ENCODE measurements around the gene CYP4F11.
"Not testable (repeated sequence)": the region's sequence is repeated elsewhere in the genome, so short reads cannot be mapped to it uniquely, and the experiment has no call there.

CYP4F11 gene

DNA sequence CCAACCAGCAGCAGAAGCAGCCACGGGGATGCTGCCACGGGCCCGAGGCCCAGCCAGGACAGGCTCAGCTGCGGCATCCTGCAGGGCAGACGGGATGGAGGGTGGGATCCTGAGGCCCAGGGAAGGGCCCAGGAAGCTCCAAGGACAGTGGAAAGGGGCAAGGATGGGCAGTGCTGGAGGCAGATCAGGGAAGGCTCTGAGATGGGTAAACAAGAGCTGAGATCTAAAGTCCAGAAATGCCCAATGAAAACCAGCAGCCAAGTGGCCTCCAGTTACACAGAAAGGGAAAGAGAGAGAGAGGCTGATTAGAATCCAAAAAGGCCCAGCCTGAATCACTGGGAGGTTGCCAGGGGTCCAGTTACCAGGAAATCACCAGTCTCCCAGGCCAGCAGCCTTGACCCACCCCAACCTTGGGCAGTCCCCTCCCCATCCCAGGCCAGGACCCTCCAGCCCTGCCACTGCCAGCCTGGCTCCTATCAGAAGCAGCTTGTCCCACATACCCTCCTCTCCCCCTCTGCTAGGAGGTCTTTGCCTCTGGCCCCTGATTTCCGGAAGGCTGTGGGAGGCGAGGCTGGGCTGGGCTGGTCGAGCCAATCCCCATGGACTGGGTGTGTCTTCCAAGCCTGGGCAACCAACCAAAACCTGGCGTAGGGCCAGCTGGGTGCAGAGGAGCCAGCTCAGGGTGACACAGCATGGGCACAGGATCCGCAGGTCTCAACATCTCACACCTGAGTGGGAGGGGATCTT lies at the start of gene CYP4F11:
TSS of gene CYP4F11 (minus strand) at position 198 of the 747 bp plus-strand sequence. CDS start at position 77, 121 bp downstream.
- DNase-seq (ENCODE audit: low read depth in 2 of 2) = no peak

DNA sequence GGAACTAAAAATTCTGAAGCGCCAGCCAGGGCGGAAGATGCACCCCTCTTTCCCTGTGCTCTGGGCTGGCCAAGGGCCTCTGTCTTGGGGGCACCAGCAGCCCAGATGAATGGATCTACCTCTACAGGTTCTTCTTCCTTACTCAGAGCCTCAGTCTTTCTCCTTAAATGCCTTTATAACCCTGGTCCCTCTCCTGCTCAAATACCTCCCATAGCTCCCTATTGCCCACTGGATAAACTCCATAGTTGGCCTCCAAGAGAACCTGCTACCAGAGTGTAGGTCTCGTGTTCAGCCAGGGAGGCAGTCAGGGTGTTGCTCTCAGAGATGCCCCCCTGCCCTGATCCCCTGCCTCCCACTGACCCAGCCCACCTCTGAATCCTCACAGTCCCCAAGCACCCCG lies 45.0 kb upstream of the CYP4F11 start:
- no peak for DNase-seq (ENCODE audit: low read depth in 2 of 2)

DNA sequence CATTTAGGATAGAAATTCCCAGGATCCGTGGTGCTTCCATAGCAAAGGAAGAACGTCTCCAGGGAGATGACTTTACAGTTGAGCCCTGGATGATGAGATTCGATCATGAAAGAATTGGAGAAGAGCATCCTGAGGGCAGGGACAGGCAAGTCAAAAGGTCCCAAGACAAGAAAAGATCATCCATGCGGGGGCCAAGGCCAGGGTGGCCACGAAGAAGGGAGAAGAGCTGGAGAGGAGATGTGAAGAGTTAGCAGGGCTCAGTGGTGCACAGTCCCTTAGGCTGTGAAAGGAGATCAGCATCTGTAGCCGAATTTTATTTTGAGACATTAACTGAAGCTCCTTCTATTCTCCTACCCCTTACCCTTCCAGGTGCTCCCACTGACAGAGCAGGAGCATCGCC lies 43.4 kb upstream of the CYP4F11 start:
- DNase-seq (ENCODE audit: low read depth in 2 of 2) = no peak

GRCh38 chr19:15976836-15977689 lies 42.7 kb upstream of the CYP4F11 start:
- DNase-seq (ENCODE audit: low read depth in 2 of 2) = no peak

- no peak for DNase-seq (ENCODE audit: low read depth in 2 of 2)
These were observed 40.5 kb upstream of the CYP4F11 start for GRCh38 chr19:15974856-15975255.

DNA sequence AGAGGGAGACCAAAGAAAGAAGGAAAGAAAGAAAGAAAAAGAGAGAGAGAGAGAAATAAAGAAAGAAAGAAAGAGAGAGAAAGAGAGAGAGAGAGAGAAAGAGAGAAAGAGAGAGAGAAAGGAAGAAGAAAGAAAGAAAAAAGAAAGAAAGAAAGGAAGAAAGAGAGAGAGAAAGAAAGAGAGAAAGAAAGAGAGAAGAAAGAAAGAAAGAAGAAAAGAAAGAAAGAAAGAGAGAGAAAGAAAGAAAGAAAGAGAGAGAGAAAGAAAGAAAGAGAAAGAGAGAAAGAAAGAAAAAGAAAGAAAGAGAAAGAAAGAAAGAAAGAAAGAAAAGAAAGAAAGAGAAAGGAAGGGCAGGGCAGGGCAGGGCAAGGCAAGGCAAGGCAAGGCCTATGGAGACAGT lies 37.7 kb upstream of the CYP4F11 start:
- DNase-seq (ENCODE audit: low read depth in 2 of 2) = not testable (repeated sequence)

DNA sequence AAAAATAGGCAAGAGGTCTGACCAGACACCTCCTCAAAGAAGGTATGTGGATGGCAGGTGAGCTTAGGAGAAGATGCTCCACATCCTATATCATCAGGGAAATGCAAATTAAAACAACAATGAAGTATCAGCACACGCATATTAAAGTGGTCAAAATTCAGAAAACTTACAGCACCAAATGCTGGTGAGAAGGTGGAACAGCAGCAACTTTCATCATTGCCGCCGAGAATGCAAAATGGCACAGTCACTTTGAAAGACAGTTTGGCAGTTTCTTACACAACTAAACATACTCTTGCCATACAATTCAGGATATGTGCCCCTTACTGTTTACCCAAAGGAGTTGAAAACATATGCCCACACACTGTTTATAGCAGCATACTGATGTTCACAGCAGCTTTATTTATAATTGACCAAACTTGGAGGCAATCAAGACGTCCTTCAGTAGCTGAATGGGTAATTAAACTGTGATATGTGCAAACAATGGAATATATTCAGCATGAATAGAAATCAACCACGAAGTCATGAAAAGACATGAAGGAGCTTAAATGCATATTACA lies 37.0 kb upstream of the CYP4F11 start:
- no peak for DNase-seq (ENCODE audit: low read depth in 2 of 2)

- no peak for DNase-seq (ENCODE audit: low read depth in 2 of 2)
These were observed 29.9 kb upstream of the CYP4F11 start for GRCh38 chr19:15964231-15964630.

DNA sequence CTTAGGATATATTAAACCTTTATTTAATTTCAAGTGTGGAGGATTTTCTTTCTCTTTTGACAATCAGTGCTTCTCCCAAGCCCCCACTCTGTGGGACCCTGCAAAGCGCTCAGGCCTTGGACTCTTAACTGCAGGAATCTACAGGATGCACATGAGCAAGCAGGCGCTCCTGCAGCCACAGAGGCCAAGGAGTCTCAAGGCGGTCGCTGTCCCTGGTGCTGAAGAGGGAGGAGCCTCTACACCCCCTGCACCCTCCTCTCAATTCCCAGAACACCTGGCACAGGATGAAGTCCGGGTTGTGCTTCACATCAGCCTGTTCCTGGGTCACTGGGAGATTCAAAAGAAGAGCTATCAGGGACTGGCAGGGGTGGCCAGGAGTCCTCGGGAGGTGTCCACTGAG lies 28.0 kb upstream of the CYP4F11 start:
- no peak for DNase-seq (ENCODE audit: low read depth in 2 of 2)

GRCh38 chr19:15954820-15955219 lies 20.5 kb upstream of the CYP4F11 start:
- DNase-seq (ENCODE audit: low read depth in 2 of 2) = no peak

GRCh38 chr19:15948223-15949058 lies 14.1 kb upstream of the CYP4F11 start, which contains the start of gene OR10H4:
OR10H4 (plus strand) TSS chr19:15949008; CDS start chr19:15949008, 0 bp downstream.
- no peak for DNase-seq (ENCODE audit: low read depth in 2 of 2)

DNA sequence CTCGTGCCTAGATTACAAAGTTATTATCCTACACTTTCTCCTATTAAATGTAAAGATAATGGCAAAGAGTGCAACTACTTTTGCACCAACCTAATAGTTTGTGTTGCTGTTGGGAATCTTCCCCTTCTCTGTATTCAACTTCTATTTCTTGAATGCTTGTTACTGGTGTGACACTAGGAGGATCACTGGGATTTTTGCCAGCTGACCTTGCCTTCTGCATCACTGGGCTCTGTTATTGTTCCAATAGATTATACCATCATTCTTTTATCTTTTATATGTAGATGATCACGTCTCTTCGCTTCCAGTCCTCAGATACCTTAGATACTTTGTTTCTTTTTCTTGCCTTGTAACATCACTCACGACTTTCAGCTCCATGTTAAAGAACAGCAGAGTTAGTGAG lies 11.0 kb upstream of the CYP4F11 start:
- DNase-seq (ENCODE audit: low read depth in 2 of 2) = no peak

DNA sequence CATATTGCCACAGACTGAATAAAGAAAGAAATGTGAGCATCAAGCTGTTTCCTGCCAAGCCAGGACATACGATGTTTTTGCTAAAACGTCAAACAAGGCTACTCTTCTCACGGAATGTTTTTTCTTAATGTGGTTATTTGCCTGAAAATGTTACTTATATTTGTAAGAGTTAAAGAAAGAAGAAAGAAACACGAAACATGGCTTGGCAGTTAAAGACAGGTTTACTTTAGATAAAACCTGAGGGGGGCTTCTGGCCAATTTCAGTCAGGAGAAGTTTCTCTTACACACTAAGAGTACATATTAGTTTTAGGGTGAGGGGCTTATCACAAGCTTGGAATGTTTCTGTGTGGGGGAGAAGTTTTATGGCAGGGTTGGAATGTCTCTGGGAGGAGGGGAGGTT lies 10.1 kb upstream of the CYP4F11 start:
- no peak for DNase-seq (ENCODE audit: low read depth in 2 of 2)

DNA sequence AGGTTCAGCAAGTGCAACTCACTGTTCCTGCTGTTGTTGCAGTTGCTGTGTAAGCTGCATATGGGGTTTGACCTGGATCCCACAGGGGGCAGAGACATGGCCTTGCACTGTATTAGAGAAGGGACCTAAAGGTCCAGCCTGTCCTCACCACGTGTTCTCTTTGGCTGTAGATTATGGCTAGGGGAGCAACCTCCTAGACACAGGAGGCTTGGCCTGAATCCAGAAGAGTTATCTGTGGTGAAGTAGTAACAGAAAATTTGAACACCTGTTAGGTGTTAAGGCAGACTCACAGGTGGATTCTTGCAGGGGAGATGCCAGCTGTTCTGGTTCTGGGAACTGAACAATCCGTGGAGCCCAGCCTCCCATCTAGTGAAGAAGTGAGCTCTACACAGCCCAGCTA lies 3.4 kb upstream of the CYP4F11 start:
- DNase-seq (ENCODE audit: low read depth in 2 of 2) = no peak

DNA sequence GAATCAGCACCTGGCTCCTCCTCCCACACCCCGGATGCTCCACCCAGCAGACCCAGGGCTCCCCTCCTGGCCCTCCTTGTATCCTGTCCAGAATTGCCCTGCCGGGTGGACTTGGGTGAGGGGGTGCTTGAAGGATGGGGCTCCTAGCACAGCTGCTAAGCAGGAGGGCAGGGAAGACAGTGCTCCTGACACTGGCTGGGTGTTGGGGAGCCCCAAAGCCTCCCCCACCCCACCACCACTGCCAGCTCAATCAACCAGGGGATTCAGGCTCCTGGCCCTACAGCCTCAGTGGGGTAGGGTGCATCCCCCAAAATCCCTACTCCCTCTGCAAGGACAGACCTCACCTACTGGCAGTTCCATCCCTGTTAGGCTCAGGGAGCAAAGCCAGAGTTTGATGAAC lies 2.6 kb upstream of the CYP4F11 start:
- no peak for DNase-seq (ENCODE audit: low read depth in 2 of 2)

DNA sequence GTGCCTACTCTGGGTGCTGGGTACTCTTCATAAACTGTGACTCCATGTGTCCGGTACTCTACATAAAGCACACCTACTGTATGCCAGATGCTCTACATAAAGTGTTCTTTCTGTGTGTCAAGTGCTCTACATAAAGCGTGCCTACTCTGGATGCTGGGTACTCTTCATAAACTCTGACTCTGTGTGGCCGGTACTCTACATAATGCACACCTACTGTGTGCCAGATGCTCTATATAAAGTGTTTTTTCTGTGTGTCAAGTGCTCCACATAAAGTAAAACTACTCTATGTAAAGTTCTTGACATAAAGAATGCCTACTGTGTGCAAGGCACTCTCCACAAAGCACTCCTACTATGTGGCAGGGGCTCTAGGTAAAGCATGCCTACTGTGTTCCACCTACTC lies 1.8 kb upstream of the CYP4F11 start:
- no peak for DNase-seq (ENCODE audit: low read depth in 2 of 2)

DNA sequence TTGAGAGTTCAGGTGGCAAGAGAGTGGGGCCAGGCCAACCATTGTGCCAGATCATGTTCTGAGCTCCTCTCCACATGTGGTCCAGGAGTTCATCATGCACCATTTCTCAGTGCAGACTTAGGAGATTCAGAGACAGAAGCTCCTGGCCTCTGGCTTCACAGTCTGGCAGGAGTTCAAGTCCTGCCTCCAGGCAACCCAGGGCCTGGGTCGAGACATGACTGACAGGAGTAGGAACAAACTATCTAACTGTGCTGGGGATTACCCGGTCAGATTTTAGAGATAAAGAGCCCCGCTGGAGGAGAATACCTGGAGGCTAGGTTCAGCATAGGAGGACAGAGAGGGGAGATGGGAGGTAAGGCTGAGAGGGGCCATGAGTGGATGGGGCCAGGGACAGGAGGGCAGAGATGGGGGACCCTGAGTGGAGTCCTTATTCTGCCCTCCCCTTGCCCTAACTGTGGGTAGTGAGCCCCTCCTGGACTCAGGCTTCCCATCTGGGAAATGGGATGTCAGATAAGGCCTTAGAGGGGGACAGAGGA lies 906 bp upstream of the CYP4F11 start:
- DNase-seq (ENCODE audit: low read depth in 2 of 2) = no peak

- not testable (repeated sequence) for DNase-seq (ENCODE audit: low read depth in 2 of 2)
These were observed 483 bp downstream of the CYP4F11 start for GRCh38 chr19:15933761-15934331.

GRCh38 chr19:15928321-15928720 lies 6.0 kb downstream of the CYP4F11 start:
- no peak for DNase-seq (ENCODE audit: low read depth in 2 of 2)

DNA sequence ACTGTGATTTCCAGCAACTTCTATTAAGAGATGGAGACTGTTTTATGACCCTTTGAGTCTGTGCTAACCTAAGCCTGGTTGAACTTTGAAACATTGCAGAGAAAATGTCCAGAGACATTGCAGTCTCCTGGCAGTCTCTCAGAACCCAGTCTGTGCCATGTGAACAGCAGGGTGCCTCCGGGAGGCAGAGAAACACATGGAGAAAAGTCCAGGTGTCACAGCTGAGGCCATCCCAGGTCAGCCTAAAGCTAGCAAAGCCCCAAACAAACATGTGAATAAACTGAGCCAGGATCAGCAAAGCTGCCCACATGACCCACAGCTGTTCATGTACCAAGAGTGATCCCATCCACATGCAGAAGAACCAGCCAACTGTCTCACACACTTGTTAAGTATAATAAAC lies 7.8 kb downstream of the CYP4F11 start:
- no peak for DNase-seq (ENCODE audit: low read depth in 2 of 2)

GRCh38 chr19:15923702-15924101 lies 10.6 kb downstream of the CYP4F11 start:
- no peak for DNase-seq (ENCODE audit: low read depth in 2 of 2)

Data from stimulated activated CD8-positive, alpha-beta memory T cell treated with anti-CD3 and anti-CD28 coated beads, Interleukin-7, amount 100 ng/mL, for 1 hour (primary cell).